Activated CD4-positive, CD25-positive, alpha-beta regulatory T cell treated with anti-CD3 and anti-CD28 coated beads, Interleukin-2, amount 50 U/mL, for 72 hours (primary cell): ENCODE measurements around the gene ALDH1B1.
"Not testable (repeated sequence)": the region's sequence is repeated elsewhere in the genome, so short reads cannot be mapped to it uniquely, and the experiment has no call there.

Experiments
- DNase-seq: peaks from one replicate; pipeline ENCODE4 v3.0.0; 2021

ALDH1B1 gene

GRCh38 chr9:38362852-38363588, 29.5 kb upstream of the ALDH1B1 start:
- DNase-seq: no peak

DNA sequence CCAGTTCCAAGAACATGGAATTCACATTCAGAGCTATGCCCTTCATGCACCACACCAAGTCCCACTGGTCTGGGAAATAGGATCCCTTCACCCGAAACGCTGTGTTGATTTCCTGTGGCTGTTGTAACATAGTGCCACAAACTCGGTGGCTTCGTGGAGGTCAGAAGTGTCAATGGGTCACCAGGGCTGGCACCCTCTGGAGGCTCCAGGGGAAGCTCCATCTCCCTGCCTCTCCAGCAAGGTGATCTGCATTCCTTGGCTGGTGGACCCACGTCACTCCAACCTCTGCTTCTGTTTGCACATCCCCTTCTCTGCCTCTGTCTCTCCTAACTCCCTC, 28.9 kb upstream of the ALDH1B1 start:
- no peak for DNase-seq

GRCh38 chr9:38367898-38368297, 24.6 kb upstream of the ALDH1B1 start:
- no peak for DNase-seq

DNA sequence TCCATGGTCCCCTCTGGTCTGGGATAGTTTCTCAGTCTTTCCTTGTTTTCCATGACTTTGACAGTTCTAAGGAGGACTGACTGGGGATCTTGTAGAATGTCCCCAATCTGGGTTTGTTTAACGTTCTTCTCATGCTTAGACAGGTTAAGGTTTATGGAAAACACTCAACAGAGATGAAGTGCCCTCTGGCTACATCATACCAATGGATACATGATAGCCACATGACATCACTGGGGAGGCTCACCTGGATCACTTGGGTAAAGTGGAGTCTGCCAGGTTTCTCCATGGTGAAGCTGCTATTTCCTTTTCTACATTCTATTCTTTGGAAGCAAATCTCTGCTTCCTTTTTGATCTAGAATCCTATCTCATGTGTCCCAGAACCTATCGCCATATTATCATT, 23.8 kb upstream of the ALDH1B1 start:
- no peak for DNase-seq

DNA sequence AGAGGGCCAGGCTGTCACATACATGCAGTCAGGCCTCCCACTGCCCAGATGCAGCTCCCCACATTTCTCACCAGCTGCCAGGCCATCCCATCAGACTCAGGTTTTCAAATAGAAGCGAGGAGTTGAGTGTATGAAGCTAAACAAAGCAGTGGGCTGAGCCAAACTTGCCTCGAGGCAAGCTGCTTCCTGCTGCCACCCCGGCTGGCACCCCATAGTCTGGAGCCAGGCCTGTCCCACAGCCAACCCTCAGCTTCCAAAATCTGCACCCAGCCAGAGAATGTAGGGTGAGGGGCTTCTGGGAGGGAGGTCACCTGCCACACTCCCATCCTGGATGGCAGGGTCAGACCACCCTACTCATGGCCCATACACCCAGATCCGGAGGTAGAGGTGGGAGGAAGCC, 22.3 kb upstream of the ALDH1B1 start:
- DNase-seq: no peak

DNA sequence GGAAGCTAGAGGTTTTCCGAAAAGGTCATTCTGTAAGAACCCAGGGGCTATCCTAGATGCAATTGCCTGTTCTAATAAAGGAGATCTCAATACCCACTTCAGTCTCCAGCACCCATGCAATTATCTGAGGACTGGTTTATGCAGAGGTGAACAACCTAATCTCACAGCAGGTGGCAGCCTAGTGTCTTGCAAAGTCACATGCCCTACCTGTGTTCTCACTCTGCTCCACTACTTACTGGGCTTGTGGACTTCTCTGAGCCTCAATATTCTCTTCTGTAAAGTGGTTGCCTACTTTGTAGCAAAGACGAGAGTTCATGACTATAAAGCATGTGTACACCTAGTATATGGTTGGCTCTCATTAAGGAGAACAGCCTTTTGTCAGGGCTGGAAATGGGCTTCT, 21.0 kb upstream of the ALDH1B1 start:
- no peak for DNase-seq

GRCh38 chr9:38372762-38373619, 19.5 kb upstream of the ALDH1B1 start:
- no peak for DNase-seq

DNA sequence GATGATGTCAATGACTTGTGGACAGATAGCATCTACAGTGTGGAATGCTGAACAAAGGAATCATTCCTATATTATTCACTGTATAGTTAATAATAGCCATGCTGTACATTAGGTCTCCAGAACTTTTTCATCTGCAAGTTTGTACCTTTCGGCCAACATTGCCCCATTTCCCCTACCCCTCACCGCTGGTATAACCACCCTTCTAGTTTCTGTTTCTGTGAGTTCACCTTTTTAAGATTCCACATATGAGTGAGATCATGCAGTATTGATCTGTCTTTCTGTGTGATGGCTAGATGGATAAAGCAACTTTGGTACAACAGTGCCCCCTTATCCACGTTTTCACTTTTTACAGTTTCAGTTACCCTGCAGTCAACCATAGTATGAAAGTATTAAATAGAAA, 18.8 kb upstream of the ALDH1B1 start:
- DNase-seq: no peak

DNA sequence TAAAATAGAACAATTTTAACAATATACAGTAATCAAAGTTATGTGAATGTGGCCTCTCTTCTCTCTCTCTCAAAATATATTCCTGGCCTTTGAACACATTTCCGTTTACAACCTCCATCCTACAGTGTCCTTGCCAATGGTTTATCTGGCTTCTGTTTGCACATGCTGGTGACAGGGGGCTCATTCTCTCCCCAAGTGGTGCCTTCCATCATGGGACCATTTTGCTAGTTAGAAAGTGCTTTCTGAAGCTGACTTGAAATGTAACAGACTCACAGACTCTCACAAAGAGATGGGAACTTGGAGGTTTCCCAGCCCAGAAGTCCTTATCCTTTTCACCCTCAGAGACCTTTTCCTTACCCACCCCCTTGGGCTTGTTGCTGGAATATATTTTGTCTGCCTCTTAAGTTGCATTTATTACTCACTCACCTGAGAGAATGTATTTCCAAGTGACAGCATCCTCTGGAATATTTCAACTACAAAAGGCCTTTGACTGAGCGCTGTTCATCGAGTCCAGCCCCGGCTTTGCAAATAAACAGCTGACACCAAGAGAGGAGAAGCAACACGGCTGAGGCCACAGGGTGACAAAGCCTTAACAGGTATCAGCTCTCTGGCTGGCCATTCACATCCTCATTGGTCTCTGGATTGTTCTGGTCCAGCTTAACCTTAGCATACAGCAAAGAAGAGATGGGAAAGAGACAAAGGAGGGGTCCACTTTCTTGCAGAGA, 17.5 kb upstream of the ALDH1B1 start:
- DNase-seq: no peak

DNA sequence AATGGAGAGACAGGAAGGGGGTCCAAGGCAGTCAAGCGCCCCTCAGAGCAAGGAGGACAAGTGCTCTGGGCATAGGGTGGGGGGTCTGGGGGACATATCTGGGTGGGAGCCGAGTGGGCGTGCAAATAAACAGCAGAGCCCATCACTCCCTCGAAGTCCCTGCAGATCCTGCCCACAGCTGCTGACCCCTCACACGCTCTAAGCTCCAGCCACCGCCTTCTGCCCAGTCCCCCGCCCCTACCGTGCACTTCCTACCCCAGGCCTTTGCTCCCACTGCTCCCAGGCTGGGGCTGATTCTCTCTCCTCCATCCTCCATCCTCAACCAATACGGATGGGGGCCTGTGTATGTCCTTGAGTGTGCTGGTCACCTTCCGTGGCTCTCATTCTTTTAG, 16.9 kb upstream of the ALDH1B1 start:
- DNase-seq: no peak

DNA sequence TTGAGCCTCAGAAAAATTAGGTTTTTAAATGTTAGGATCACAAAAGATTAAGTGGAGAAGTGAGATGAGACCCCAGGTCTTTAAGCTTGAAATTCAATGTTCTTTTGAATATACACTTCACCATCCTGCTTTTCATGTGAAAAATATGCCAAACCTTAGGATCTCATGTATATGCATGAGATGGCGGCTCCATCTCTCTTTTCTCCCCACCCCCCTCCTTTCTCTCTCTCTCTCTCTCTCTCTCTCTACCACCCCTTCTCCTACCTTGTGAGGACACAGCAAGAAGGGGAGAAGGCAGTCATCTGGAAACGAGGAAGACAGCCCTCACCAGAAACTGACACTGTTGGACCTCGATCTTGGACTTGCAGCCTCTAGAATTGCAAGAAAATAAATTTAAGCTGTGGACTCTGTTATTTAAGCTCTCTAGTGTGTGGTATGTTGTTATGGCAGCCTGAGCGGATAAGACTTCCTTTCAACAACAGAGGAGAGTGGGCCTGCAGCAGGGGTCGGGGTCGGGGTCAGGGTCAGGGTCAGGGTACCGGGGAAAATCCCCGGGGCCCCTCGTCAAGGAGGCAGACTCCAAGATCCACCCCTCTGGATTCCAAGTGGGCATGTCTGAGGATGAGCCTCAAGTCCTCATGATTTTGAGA, 16.4 kb upstream of the ALDH1B1 start:
- DNase-seq: no peak

- DNase-seq: not testable (repeated sequence)
Measured at GRCh38 chr9:38377336-38378083, 15.0 kb upstream of the ALDH1B1 start.

- no peak for DNase-seq
Measured at GRCh38 chr9:38380230-38380871, 12.2 kb upstream of the ALDH1B1 start.

DNA sequence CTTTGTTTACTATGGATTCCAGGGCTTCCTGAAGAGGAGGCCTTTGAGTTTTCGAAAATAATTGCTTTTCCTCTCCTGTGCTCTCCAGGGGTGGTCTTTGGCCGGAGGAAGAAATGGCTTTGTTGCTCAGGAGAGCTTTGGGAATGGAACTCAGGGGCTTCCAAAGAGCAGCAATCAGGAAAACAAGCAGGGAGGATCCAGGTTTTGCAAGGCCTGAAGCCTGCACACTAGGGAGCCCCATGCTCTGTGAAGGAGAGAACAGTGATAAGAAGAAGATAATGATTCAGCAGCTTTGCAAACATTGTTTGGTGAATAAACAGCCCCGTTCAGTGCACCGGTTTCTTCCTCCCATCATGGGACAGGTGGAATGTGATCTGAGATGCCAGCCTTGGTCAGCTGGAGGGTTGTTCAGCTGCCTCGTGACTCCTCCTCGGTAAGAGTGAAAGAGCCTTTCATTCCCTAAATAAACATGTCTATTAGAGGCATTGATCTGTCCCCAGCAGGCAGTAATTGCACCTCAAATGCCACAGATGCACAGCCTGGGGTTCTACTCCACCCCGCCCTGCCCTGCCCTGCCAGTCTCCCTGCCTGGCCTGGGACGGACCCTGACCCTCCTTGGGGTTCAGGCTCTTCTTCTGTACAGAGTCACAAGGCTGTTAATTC, 11.5 kb upstream of the ALDH1B1 start:
- DNase-seq: no peak

DNA sequence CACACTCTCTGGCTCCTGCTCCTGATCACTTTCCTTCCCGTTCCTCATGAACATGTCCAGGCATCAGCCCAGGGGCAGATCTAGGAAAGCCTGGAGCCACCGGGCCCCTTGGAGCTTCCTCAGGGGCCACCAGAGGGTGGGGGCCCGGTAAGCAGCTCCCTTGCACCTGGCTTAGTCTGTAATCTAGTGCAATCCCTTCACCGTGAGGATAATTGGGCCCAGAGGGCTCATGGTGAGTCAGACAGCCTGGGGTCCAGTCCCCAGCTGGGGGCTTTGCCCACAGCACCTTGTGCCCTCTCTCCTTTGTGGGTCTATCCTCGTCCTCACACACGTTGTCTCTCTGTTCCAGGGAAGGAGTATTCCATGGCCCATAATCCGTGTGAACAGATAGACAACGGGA, 10.4 kb upstream of the ALDH1B1 start:
- no peak for DNase-seq

- DNase-seq: no peak
Measured at GRCh38 chr9:38384990-38385848, 7.3 kb upstream of the ALDH1B1 start.

DNA sequence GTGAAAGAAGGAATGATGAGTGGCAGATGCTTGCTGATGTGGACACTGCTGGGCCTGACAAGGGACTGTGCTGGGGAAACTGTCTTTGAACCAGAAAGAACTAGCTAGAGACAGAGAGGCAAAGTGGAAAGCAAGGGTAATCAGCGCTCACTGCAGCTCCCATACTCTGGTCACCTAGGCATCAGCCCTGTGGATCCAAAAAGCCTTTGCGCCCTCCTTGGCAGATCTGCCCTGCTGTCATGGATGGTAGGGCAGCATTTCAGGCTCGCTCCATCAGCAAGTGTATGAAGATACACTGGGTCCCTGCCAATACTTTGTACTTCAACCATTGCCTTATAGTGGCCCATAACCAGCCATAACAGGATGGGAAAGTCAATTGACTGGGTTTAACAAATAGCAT, 6.6 kb upstream of the ALDH1B1 start:
- no peak for DNase-seq

DNA sequence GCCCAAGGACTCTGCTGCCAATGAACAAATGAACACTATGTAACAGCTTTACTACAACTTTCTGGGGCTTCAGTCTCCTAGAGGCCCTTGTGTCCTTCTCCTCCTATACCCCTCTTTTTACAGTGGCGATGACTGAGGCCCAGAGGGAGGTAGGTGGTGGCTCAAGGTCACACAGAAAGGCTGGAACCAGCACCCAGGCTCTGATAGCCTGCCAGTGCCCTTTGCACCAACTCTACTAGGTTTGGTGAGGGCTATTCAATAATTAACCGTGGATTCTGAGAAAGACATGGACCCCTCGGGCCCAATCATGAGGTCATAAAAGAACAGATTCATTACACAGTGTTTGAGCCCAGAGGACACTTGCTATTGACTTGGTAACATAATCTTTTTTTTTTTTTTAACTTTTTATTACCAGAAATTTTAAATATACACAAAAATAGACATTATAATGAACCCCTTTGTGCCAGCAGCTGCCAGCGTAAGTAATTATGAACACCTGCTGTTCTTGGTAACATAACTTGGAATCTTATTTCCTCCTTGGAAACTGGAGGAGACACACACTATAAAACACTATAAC, 6.1 kb upstream of the ALDH1B1 start:
- DNase-seq: no peak

DNA sequence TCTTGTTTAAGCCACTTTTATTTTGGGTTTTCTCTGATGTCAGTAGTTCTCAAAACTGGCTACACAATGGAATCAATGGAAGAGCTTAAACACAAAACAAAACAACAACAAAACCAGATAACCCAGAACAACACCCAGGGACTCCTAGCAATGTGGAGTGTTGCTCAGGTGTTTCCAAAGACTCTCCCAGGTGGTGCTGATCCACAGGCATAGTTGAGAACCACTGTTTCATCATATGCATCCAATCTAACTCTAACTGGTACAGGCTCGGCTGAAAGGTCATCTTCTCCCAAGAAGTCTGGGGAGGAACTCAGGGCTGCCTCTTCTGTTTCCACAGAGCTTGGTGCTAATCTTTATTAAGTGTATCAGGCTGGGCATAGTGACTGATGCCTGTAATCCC, 5.4 kb upstream of the ALDH1B1 start:
- no peak for DNase-seq

DNA sequence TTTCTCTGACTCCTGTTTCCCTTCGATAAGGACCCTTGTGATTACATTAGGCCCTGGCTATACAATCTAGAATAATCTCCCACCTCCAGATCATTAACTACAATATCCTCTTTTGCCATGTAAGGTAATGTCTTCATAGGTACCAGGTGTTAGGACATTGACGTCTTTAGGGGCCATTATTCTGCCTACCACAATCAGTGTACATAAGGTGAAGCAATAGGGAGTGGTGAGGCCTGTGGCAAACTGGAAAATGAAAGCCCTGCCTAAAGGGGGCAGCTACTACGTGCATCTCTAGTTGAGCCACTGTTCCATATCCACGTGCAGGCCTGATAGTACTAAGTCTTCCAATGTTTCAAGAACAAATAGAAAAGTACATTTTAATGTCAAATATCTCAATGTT, 4.8 kb upstream of the ALDH1B1 start:
- DNase-seq: no peak
